Adrenal gland (tissue), 5 donors: ENCODE results near the gene PSAT1.

ENCODE experiments used
- POLR2A ChIP-seq, 2 donors: fragments of 450-650 bp; IDR thresholded peaks; one replicate each; pipeline ENCODE4 v1.6.1; 2017; ENCODE audit warnings: antibody characterized with exemption in 2 of 2, mild to moderate bottlenecking in 2 of 2, moderate library complexity in 1 of 2
- TF ChIP-seq, protein P1 (sequence below), 6 experiments: fragments of 450-650 bp in 4 of 6; fragments of 200-600 bp in 2 of 6; sonication (generic) in 1 of 6; IDR thresholded peaks; 1 replicate in 5 of 6; 2 replicates in 1 of 6; pipeline versions ENCODE4 v1.5.1 to v1.8.0; 2016 to 2021; ENCODE audit warnings: antibody characterized with exemption in 6 of 6, mild to moderate bottlenecking in 2 of 6, moderate library complexity in 1 of 6
- donor health status: DM: no; HTN: no; CAD: no.

DNA sequence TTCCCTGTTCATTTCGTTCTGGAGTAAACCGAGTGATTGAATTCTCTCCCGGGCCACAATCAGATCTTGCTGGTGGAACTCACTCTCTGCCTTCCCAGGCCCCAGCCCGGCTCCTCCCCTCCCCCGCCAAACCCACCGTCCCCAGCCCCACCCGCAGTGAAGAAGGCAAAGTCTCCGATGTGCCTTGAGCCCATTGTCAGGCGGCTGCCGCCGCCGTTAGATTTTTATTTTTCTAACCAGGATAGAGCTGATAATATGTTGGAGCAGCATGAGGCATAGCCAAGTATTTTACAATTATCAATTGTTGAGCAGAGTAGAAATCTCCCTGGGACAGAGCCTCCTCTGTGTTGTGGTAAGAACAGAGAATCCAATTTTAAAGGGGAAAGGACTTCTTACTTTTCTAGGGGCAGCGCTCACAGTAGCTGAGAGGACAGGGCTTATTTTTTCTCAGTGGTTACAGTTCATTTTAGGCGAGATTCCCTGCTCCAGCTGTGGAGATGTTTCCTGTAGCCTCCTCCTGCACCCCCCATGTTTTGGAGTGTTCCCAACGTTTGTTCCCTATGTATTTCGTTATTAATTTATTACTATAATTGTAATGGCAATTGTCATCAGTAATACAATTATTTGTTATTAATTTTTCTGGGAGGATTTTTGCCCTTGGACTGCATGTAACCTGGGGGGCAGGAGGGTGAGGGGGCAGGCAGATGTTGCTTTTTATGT, 1.3 kb downstream of the PSAT1 start:
- TF ChIP-seq, protein P1, sequence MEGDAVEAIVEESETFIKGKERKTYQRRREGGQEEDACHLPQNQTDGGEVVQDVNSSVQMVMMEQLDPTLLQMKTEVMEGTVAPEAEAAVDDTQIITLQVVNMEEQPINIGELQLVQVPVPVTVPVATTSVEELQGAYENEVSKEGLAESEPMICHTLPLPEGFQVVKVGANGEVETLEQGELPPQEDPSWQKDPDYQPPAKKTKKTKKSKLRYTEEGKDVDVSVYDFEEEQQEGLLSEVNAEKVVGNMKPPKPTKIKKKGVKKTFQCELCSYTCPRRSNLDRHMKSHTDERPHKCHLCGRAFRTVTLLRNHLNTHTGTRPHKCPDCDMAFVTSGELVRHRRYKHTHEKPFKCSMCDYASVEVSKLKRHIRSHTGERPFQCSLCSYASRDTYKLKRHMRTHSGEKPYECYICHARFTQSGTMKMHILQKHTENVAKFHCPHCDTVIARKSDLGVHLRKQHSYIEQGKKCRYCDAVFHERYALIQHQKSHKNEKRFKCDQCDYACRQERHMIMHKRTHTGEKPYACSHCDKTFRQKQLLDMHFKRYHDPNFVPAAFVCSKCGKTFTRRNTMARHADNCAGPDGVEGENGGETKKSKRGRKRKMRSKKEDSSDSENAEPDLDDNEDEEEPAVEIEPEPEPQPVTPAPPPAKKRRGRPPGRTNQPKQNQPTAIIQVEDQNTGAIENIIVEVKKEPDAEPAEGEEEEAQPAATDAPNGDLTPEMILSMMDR (IDR thresholded peaks at IDR 0.05): no peak
- no peak for TF ChIP-seq POLR2A (IDR thresholded peaks at IDR 0.05)
